Measurements from ENCODE around the gene NXF3. TPM values are rescaled to one million over a fixed set of nuclear protein-coding genes. Genes with fewer than 3 reads are reported as not detected.
"Not testable (repeated sequence)": the region's sequence is repeated elsewhere in the genome, so short reads cannot be mapped to it uniquely, and the experiment has no call there.

The NXF3 gene
- total and polyA plus RNA-seq, 5 donors = 0.50 to 2.1 (median 2.0) TPM

DNA sequence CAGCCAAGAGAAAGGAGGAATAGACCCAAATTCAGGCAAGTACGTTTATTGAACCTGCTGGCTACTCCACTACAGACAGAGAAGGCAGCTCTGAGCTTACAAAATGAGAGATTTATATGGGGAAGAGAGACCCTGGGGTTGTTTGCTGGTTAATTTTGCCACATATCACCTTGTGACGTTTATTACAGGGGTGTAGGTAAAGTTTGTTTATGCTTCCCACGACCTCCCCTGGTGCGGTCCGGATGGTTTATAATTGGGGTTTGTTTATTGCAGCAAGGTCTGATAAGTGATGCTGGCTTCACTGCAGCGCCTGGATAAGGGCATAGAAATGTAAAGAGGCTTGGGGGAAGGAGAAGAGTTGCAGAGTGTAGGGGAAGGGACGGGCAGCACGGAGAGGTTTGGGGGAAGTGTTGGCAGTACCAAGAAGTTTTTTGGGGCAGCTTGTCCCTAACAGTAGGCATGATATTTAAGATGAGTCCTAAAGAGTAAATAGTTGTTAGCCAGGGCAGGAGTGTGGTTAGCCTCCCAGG is 41.6 kb downstream of the NXF3 start:
- H3K27me3 ChIP-seq (ENCODE audit: control insufficient read depth, insufficient read depth) = no peaks in the 10 kb centered on the region
- 17% methylated on average over 8 of the region's 8 CpGs for WGBS
- no peaks in the 10 kb centered on the region for H3K4me1 ChIP-seq (ENCODE audit: control insufficient read depth, insufficient read depth, low read length)
- no peak overlapping the region for H3K27ac ChIP-seq (ENCODE audit: low read length)
- no peak for DNase-seq
- intact Hi-C loops (cut with DNase I) = no loop called here
- no peaks in the 10 kb centered on the region for H3K9me3 ChIP-seq (ENCODE audit: control insufficient read depth, low read length)
- H3K4me3 ChIP-seq (ENCODE audit: low read length) = no peak overlapping the region
- ATAC-seq = no peak

DNA sequence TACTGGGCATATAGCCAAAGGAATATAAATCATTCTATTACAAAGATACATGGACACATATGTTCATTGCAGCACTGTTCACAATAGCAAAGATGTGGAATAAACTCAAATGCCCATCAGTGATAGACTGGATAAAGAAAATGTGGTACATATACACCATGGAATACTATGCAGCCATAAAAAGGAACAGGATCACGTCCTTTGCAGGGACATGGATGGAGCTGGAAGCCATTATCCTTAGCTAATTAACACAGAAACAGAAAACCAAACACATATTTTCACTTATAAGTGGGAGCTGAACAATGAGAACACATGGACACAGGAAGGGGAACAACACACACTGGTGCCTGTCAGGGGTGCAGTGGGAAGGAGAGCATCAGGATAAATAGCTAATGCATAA is 59.6 kb downstream of the NXF3 start:
- H3K4me1 ChIP-seq (ENCODE audit: control insufficient read depth, insufficient read depth, low read length); H3K9me3 ChIP-seq (ENCODE audit: control insufficient read depth, low read length); DNase-seq; ATAC-seq; intact Hi-C loops (cut with DNase I); H3K27me3 ChIP-seq (ENCODE audit: control insufficient read depth, insufficient read depth); H3K27ac ChIP-seq (ENCODE audit: low read length); H3K4me3 ChIP-seq (ENCODE audit: low read length): not testable (repeated sequence)
- WGBS = 67% methylated on average over 1 of the region's 1 CpG

Other genes starting within 250 kb of the NXF3 start
- gene RAB40AL, start 155.9 kb downstream of the NXF3 start, total RNA-seq = under 1 TPM in 2 of 4 donors, not detected in 2; 0.39 to 0.54 TPM
- gene RAB40AL, start 155.9 kb downstream of the NXF3 start, polyA plus RNA-seq = 0.14 TPM
- gene BEX1, start 29.0 kb downstream of the NXF3 start, total RNA-seq = 10 to 100 TPM in 2 of 4 donors, 1 to 10 TPM in 2; 3.7 to 13.2 (median 9.3) TPM
- 25.8 TPM for gene BEX1, start 29.0 kb downstream of the NXF3 start, polyA plus RNA-seq
- gene BEX4, start 122.0 kb upstream of the NXF3 start, total RNA-seq = 10 to 100 TPM; 62.9 to 94.0 (median 79.7) TPM
- 141 TPM for gene BEX4, start 122.0 kb upstream of the NXF3 start, polyA plus RNA-seq
- gene TCEAL8, start 162.0 kb upstream of the NXF3 start, total RNA-seq = 10 to 100 TPM; 57.1 to 72.6 (median 61.4) TPM
- 96.8 TPM for gene TCEAL8, start 162.0 kb upstream of the NXF3 start, polyA plus RNA-seq
- 1 to 10 TPM in 1 of 4 donors, under 1 TPM in 3; 0.45 to 1.6 (median 0.73) TPM for gene TCEAL5, start 183.6 kb upstream of the NXF3 start, total RNA-seq
- 0.81 TPM for gene TCEAL5, start 183.6 kb upstream of the NXF3 start, polyA plus RNA-seq
- gene BEX2, start 217.8 kb upstream of the NXF3 start, total RNA-seq = 10 to 100 TPM; 16.8 to 27.0 (median 23.4) TPM
- gene BEX2, start 217.8 kb upstream of the NXF3 start, polyA plus RNA-seq = 26.1 TPM
- gene TCEAL7, start 237.1 kb upstream of the NXF3 start, total RNA-seq = 1 to 10 TPM; 8.0 to 9.7 (median 8.9) TPM
- 12.3 TPM for gene TCEAL7, start 237.1 kb upstream of the NXF3 start, polyA plus RNA-seq

Data from right cardiac atrium (tissue), 5 donors.